Dendritic cell treated with granulocyte-macrophage colony-stimulating factor and Interleukin-4, amounts not matched to agents 40 ng/mL and 50 ng/mL, for 4 days (primary cell): ENCODE measurements around the gene COL13A1.

ENCODE experiments used
- H3K27ac Mint-ChIP-seq: one replicate; pipeline ENCODE4 v1.8.0; 2022; ENCODE audit warnings: mild to moderate bottlenecking, mixed read lengths
- H3K27me3 Mint-ChIP-seq: one replicate; pipeline ENCODE4 v1.8.0; 2022; ENCODE audit warnings: mild to moderate bottlenecking, mixed read lengths
- H3K36me3 Mint-ChIP-seq: one replicate; pipeline ENCODE4 v1.8.0; 2022; ENCODE audit warnings: low read depth, mixed read lengths
- H3K4me1 Mint-ChIP-seq: one replicate; pipeline ENCODE4 v1.8.0; 2022; ENCODE audit warnings: low read depth, mixed read lengths
- H3K4me3 Mint-ChIP-seq: one replicate; pipeline ENCODE4 v1.8.0; 2022; ENCODE audit warnings: mild to moderate bottlenecking, moderate library complexity, mixed read lengths
- H3K9me3 Mint-ChIP-seq: one replicate; pipeline ENCODE4 v1.8.0; 2022; ENCODE audit warnings: mixed read lengths
- intact Hi-C: fragments of 100-400 bp; cut with micrococcal nuclease; formaldehyde crosslinking; loops from one replicate; pipeline ENCODE4 v1.15.0; 2022

COL13A1 gene

DNA sequence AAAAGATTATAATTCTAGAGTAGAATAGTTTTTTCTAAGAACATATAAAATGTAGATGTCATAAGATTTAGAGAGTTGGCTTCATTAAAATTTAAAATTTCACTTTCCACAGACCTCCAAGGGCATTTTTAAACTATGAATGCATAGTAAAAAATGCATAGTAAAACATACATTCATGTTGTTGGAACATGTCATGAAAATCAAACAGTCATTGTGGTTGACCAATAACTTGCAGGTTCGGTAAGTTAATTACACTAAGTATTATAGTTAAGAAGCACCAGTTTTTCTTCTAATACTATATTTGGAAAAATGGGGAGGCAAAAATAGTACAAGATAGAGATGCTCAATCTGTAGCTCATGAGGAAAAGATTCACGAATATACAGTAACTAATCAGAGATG is 189.4 kb downstream of the COL13A1 start:
- no peak overlapping the region for H3K4me3 Mint-ChIP-seq
- H3K4me1 Mint-ChIP-seq = no peaks in the 10 kb centered on the region
- H3K27me3 Mint-ChIP-seq = peaks cover 17% of the 10 kb centered on the region
- no peak overlapping the region for H3K27ac Mint-ChIP-seq
- intact Hi-C loops = no loop called here
- no peaks in the 10 kb centered on the region for H3K36me3 Mint-ChIP-seq
- no peaks in the 10 kb centered on the region for H3K9me3 Mint-ChIP-seq

DNA sequence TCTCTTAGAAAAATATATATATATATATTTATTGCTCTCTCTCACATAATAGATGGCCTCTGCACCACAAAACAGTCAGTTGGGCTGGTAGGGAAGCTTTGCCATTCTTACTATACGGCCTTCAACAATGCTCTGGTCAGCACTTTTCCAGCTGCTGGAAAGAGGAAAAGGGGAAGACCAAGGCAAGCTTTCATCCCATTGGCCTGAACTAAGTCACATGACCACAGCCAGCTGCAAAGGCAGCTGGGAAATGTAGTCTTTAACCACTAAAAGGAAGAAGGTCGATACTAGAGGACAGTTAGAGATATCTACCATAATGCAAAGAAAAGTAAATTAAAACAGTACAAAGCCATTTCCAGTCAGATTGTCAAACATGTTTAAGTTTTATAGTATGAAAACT is 192.6 kb downstream of the COL13A1 start:
- intact Hi-C loops = no loop called here

DNA sequence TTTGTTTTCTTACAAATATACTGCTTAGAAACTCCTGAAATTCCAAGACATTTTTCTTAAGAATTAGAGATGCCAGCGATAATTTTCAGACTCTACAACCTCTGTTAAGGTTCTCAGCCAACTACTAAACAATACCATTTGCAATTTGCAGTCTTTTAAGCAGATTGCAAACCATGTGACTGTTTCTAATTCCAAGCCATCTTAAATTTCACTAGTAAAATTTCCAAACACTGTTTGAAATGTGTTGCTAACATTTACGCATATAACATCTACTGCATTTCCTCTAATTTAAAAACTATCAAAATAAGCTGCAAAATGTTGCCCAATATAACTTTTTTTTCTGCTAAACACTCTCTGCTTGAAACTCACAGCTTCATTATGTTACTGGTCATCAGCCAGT is 194.9 kb downstream of the COL13A1 start:
- H3K27ac Mint-ChIP-seq = no peak overlapping the region
- no peaks in the 10 kb centered on the region for H3K4me1 Mint-ChIP-seq
- H3K27me3 Mint-ChIP-seq = peaks cover 2% of the 10 kb centered on the region
- H3K4me3 Mint-ChIP-seq = no peak overlapping the region
- no peaks in the 10 kb centered on the region for H3K9me3 Mint-ChIP-seq
- intact Hi-C loops = no loop called here
- no peaks in the 10 kb centered on the region for H3K36me3 Mint-ChIP-seq

More for the DNA sequence above, 192.6 kb downstream of the COL13A1 start:
- H3K27ac Mint-ChIP-seq = no peak overlapping the region
- H3K9me3 Mint-ChIP-seq = no peaks in the 10 kb centered on the region
- H3K4me3 Mint-ChIP-seq = no peak overlapping the region
- peaks cover 9% of the 10 kb centered on the region for H3K27me3 Mint-ChIP-seq
- no peaks in the 10 kb centered on the region for H3K36me3 Mint-ChIP-seq
- no peaks in the 10 kb centered on the region for H3K4me1 Mint-ChIP-seq

DNA sequence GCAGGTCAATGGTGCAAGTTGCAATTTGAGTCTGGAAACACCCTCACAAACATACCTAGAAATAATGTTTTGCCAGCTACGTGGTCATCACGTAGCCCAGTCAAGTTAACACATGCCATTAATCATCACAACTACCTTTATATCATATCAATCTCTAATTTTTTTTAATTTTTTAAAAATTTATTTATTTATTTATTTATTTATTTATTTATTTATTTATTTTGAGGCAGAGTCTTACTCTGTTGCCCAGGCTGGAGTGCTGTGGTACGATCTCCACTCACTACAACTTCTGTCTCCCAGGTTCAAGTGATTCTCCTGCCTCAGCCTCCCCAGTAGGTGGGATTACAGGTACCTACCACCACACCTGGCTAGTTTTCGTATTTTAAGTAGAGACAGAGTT is 198.6 kb downstream of the COL13A1 start:
- H3K4me1 Mint-ChIP-seq = no peaks in the 10 kb centered on the region
- H3K27me3 Mint-ChIP-seq = peaks cover 13% of the 10 kb centered on the region
- no peak overlapping the region for H3K27ac Mint-ChIP-seq
- no peak overlapping the region for H3K4me3 Mint-ChIP-seq
- no peaks in the 10 kb centered on the region for H3K36me3 Mint-ChIP-seq
- intact Hi-C loops = no loop called here
- H3K9me3 Mint-ChIP-seq = no peaks in the 10 kb centered on the region

DNA sequence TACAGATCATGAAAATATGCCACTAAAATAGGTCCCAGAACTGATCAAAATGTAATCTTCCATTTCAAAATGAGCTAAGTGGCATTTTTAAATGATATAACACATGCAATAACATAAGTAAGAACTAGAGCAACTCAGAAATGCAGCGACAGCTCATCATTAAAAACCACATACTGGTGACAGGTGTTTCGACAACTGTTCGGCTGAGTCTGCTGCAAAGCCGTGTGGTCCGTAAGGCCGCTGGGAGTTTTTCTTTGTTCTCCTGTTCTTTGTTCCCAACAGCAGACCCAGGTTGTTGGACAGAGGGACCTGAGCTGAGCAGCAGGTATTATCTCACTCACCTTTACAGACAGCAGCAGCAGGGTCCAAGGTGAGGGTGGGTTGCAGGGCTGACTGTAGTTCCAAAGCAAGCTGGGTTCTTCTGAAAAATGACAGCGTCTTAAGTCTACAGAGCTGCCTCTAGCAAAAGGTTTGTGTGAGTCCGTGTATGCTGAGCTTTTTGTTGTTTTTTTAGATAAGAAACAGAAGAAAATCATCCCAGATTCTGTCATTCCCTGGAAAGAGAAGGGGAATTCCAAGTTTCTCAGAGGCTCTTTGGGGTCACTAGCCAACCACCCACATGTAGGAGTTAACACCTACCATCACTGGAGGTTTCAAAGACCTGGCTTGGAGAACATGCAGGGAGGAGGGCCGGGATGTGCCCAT is 205.6 kb downstream of the COL13A1 start:
- Mint-ChIP-seq H3K27ac (no peak overlapping the region), H3K36me3 (no peaks in the 10 kb centered on the region), H3K4me3 (no peak overlapping the region), H3K27me3 (peaks cover 32% of the 10 kb centered on the region), H3K4me1 (no peaks in the 10 kb centered on the region), H3K9me3 (no peaks in the 10 kb centered on the region)
- intact Hi-C loops = no loop called here
